Measurements from ENCODE around the gene PTGR3. TPM values are rescaled to one million over a fixed set of nuclear protein-coding genes. Genes with fewer than 3 reads are reported as not detected.

Gene PTGR3
- polyA plus RNA-seq, 1 donor: 46.9 TPM

DNA sequence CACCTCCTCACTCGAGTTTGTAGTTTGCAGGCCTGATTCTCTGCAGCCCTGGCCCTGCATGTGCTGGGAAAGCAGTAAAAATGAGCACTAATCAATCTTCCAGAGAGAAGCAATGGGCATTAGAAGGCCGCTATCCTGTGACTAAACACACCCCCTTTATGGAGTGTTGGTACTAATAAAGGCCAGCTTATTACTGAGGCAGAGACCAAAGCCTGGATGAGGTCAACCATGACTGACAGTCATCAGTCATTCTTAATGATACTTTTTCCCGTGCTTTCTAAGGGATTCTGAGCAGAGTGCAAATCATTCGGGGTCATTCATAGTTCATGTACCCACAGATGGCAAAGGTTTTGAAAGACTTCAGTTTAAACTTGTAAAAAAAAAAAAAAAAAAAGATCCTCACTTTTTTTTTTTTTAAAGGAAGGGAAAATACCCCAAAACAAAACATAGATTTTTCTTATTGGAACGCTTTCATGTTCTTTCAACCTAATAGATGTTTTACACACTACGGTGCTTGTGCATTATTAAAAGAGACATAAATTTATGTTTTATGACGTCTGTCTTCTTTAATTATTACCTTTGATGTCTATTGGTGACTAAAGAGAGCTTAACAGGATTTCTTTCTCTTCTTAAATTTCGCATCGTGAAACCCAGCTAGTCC, 14.9 kb upstream of the PTGR3 start:
- Histone ChIP-seq H3K4me3 (ENCODE audit: low read length) (no peak overlapping the region), H3K36me3 (ENCODE audit: control insufficient read depth, insufficient read depth, low read length) (no peaks in the 10 kb centered on the region), H3K9me3 (ENCODE audit: control insufficient read depth, low read depth, low read length) (no peaks in the 10 kb centered on the region), H3K27ac (ENCODE audit: low read length) (peak overlapping the region; percentile 75), H3K4me1 (ENCODE audit: control insufficient read depth, insufficient read depth, low read length) (peaks cover 86% of the 10 kb centered on the region), H3K27me3 (ENCODE audit: control insufficient read depth, insufficient read depth, low read length) (no peaks in the 10 kb centered on the region)
- DNase-seq: peak; percentile 68 to 86
- 43% methylated on average over 1 of the region's 9 CpGs for WGBS (ENCODE audit: insufficient coverage, low lambda C conversion rate)

DNA sequence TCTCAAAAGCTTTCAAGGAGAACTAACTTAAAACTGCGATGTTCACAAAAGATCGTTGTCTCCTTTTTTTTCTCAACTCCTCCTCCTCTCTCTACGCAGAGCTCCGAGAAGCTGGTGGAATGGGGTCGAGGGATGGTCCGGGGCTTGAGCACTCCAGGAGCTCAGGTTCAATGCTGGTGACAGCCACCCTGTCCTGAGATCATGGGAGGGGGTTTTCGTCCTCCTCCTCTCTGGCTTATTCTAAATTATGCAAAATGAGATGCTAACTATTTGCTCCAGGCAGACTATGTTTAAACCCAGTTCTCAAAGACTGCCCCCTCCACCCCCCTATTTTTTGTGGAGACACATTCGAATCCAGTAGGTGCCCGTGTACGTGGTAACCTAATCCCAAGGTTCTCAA, 13.5 kb upstream of the PTGR3 start:
- no CpG with 5 or more reads among the region's 10 CpGs for WGBS (ENCODE audit: insufficient coverage, low lambda C conversion rate)
- Histone ChIP-seq H3K4me1 (ENCODE audit: control insufficient read depth, insufficient read depth, low read length) (peaks cover 86% of the 10 kb centered on the region), H3K36me3 (ENCODE audit: control insufficient read depth, insufficient read depth, low read length) (no peaks in the 10 kb centered on the region), H3K9me3 (ENCODE audit: control insufficient read depth, low read depth, low read length) (no peaks in the 10 kb centered on the region), H3K4me3 (ENCODE audit: low read length) (no peak overlapping the region), H3K27me3 (ENCODE audit: control insufficient read depth, insufficient read depth, low read length) (no peaks in the 10 kb centered on the region), H3K27ac (ENCODE audit: low read length) (peak overlapping the region; percentile 75)
- DNase-seq: no peak

DNA sequence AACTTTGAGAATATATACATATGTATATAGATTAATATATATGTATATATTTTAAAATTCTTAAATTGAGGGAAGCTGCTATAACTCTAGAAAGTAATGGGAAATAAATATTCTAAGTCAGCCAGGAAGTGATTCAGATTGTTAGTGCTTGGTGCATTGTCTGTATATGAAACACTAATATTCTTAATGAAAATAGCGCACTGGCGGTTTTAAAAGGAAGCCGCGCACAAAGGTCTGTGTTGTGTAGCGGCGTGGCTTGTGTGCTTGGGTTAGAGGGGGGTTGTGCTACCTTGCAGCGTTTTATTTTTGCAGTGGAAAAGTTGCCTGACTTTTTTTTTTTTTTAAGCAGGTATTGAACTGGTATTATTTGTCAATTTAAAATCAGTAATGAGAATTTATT, 13.0 kb upstream of the PTGR3 start:
- H3K4me1 ChIP-seq (ENCODE audit: control insufficient read depth, insufficient read depth, low read length): peaks cover 87% of the 10 kb centered on the region
- DNase-seq: no peak
- H3K9me3 ChIP-seq (ENCODE audit: control insufficient read depth, low read depth, low read length): no peaks in the 10 kb centered on the region
- peak overlapping the region; percentile 90 for H3K27ac ChIP-seq (ENCODE audit: low read length)
- H3K36me3 ChIP-seq (ENCODE audit: control insufficient read depth, insufficient read depth, low read length): no peaks in the 10 kb centered on the region
- H3K27me3 ChIP-seq (ENCODE audit: control insufficient read depth, insufficient read depth, low read length): no peaks in the 10 kb centered on the region
- 40% methylated on average over 1 of the region's 7 CpGs for WGBS (ENCODE audit: insufficient coverage, low lambda C conversion rate)
- no peak overlapping the region for H3K4me3 ChIP-seq (ENCODE audit: low read length)

DNA sequence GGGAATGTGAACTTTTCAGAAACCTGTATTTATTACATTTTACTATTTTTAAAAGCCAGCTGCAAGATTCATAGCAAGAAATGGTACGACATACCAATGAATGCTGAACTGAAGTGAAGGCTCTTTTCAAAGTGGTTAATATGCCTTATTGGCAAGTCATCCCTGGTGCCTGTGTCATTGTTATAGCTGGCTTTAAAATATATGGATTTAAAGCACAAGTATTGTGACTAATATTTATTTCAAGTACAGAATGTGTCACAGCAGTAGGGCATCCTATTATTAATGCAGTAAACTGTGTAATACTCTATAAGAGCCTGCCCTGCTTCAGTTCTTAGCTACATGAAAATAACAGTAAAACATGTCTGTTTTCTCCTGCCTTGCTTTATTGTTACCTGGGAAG, 12.5 kb upstream of the PTGR3 start:
- peak overlapping the region; percentile 90 for H3K27ac ChIP-seq (ENCODE audit: low read length)
- H3K27me3 ChIP-seq (ENCODE audit: control insufficient read depth, insufficient read depth, low read length): no peaks in the 10 kb centered on the region
- no peak overlapping the region for H3K4me3 ChIP-seq (ENCODE audit: low read length)
- H3K36me3 ChIP-seq (ENCODE audit: control insufficient read depth, insufficient read depth, low read length): no peaks in the 10 kb centered on the region
- 100% methylated on average over 1 of the region's 1 CpG for WGBS (ENCODE audit: insufficient coverage, low lambda C conversion rate)
- H3K9me3 ChIP-seq (ENCODE audit: control insufficient read depth, low read depth, low read length): no peaks in the 10 kb centered on the region
- peaks cover 87% of the 10 kb centered on the region for H3K4me1 ChIP-seq (ENCODE audit: control insufficient read depth, insufficient read depth, low read length)
- DNase-seq: no peak

DNA sequence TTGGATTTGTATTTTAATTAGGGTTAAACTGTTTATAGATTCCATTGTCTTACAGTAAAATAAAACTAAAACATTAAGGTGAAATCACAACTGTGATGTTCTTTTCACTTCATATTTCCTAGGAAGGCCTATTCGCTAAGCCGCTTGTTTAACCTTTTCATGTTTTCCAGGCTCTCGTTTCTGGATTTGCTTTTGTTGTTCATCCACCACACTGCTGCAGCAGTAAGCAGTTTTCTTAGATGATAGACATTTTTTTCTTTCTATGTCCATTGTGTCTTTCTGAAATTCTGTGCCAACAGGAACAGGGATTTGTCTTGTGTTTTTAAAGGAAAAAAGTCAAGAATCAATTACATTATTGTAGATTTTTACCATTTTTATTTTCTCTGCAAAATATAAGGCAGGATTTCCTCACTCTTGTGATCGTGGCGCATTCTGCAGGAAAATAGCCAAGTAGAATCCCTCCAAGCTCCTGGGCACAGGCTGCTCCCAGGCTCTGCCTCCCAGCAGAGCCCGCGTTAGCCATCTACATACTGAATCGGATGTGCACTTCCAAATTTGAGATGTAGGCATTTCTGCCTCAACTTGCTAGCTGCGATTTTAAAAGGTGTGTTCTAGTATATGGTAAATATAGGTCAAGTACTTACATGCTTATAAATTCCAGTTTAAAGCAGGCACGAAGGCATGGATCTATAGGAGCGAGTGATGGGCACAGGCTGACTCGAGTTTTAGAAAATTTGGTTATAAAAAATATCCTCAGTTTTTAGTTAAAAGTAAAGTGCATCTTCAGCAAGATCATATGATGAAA, 11.8 kb upstream of the PTGR3 start:
- H3K27me3 ChIP-seq (ENCODE audit: control insufficient read depth, insufficient read depth, low read length): no peaks in the 10 kb centered on the region
- no peak for DNase-seq
- H3K27ac ChIP-seq (ENCODE audit: low read length): peak overlapping the region; percentile 90
- no peaks in the 10 kb centered on the region for H3K36me3 ChIP-seq (ENCODE audit: control insufficient read depth, insufficient read depth, low read length)
- 79% methylated on average over 4 of the region's 12 CpGs for WGBS (ENCODE audit: insufficient coverage, low lambda C conversion rate)
- H3K4me3 ChIP-seq (ENCODE audit: low read length): no peak overlapping the region
- peaks cover 88% of the 10 kb centered on the region for H3K4me1 ChIP-seq (ENCODE audit: control insufficient read depth, insufficient read depth, low read length)
- H3K9me3 ChIP-seq (ENCODE audit: control insufficient read depth, low read depth, low read length): no peaks in the 10 kb centered on the region

DNA sequence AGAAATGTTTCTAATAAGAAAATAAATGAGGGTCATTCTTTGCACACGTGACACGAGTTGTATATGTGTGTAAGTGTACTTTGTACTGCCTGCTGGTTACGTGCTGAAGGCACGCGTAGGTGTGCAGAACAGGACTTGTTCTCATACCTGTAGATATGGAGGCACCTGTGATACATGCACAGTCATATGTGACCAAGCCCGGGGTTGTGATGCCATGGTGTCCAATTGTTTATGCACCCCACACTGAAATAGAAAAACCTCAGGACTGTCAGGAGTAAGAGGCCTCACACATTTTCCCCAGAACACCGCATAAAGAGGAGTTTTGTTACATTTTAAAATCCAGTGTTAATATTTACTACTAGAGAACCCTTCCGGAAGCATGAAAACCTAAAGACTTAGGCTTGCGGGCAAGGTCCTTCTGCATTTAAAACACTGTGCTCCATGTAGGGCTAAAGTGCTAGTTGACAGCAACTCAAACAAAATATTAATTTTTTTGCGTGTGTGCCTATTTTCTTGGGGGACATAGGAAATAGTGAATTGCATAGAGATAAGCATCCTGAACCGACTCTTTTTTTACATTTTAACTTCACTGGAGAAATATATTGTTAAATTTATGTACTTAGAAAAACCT, 10.9 kb upstream of the PTGR3 start:
- 38% methylated on average over 4 of the region's 11 CpGs for WGBS (ENCODE audit: insufficient coverage, low lambda C conversion rate)
- Histone ChIP-seq H3K27me3 (ENCODE audit: control insufficient read depth, insufficient read depth, low read length) (no peaks in the 10 kb centered on the region), H3K36me3 (ENCODE audit: control insufficient read depth, insufficient read depth, low read length) (no peaks in the 10 kb centered on the region), H3K4me1 (ENCODE audit: control insufficient read depth, insufficient read depth, low read length) (peaks cover 87% of the 10 kb centered on the region), H3K9me3 (ENCODE audit: control insufficient read depth, low read depth, low read length) (no peaks in the 10 kb centered on the region), H3K4me3 (ENCODE audit: low read length) (no peak overlapping the region), H3K27ac (ENCODE audit: low read length) (peak overlapping the region; percentile 90)
- DNase-seq: peak; percentile 86 to 93

DNA sequence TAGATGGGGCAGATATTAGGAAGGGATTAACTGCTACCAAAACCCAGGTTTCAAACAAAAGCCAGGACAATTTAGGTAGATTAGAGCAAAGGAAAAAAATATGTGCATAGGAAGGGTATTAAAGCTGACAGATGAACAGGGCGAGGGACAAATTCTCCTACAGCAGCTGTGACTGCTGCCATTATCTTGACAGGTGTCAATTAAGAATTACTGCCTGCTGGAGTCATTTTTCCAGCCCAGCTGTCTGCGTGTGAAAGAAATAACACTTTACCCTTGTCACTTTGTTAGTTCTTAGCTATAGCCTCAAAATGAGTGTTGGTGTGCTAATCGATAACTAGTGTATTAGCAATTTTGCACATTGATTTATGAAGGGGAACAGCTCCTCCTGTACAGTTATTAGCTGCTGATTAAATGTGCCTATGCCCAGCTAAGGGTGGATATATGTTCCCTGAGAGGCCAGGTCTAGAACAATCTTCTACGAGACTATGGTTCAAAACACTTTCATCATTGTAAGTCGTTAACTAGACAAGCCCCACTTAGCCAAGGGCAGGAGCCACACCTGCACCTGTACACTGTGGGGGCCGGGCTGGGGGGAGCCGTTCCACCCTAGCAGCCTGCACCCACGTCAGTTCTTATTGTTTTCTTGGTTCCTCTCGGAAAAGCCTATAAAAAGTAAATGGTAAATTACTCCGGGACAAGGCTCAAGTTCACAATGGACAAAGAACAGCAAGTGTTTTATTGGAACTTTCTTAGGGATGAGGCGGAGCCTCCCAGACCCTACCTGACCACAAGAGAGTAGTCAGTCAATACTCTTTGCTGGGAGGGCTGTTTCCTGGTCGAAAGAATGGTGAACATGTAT, 9.4 kb upstream of the PTGR3 start:
- H3K4me3 ChIP-seq (ENCODE audit: low read length): no peak overlapping the region
- 33% methylated on average over 1 of the region's 12 CpGs for WGBS (ENCODE audit: insufficient coverage, low lambda C conversion rate)
- H3K27me3 ChIP-seq (ENCODE audit: control insufficient read depth, insufficient read depth, low read length): no peaks in the 10 kb centered on the region
- H3K9me3 ChIP-seq (ENCODE audit: control insufficient read depth, low read depth, low read length): no peaks in the 10 kb centered on the region
- H3K36me3 ChIP-seq (ENCODE audit: control insufficient read depth, insufficient read depth, low read length): no peaks in the 10 kb centered on the region
- H3K4me1 ChIP-seq (ENCODE audit: control insufficient read depth, insufficient read depth, low read length): peaks cover 85% of the 10 kb centered on the region
- DNase-seq: peak in 1 of 2 donors; percentile 86
- H3K27ac ChIP-seq (ENCODE audit: low read length): peak overlapping the region; percentile 90

DNA sequence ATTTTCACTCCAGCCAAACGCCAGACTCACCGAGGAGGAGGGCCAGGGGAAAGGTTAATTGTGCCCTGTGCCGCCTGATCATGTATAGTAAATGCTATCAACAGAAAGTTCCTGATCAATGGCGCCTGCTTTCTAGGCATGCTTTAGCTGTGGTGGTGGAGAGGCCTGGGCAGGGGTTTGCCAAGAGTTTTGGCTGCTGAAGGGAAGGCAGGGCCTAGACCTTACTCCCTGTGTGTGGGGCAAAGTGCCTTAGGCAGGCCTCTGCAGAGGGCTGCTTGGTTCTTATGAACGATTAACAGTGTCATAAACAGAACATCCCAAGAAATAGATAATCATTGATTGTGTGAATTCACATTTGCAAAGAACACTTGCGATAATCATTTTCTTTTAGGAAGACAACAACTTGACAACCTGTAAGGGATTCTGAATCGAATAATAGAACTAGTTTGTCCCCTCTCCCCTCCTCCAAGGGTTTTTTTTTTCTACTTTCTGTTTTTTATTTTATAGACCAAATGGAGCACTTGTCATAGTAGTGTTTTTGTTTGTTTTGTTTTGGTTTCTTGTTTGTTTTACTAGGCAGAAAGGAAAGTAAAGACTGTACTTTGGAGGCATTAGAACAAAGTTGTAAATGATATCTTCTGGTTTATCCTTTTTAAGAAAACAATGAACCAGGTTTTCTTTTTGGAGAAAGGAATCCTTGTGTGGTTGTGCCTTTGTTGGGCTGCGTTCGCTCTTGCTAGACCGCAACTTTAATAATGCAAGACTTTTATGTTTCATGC, 8.2 kb upstream of the PTGR3 start:
- DNase-seq: peak in 1 of 2 donors; percentile 72
- 100% methylated on average over 1 of the region's 10 CpGs for WGBS (ENCODE audit: insufficient coverage, low lambda C conversion rate)

DNA sequence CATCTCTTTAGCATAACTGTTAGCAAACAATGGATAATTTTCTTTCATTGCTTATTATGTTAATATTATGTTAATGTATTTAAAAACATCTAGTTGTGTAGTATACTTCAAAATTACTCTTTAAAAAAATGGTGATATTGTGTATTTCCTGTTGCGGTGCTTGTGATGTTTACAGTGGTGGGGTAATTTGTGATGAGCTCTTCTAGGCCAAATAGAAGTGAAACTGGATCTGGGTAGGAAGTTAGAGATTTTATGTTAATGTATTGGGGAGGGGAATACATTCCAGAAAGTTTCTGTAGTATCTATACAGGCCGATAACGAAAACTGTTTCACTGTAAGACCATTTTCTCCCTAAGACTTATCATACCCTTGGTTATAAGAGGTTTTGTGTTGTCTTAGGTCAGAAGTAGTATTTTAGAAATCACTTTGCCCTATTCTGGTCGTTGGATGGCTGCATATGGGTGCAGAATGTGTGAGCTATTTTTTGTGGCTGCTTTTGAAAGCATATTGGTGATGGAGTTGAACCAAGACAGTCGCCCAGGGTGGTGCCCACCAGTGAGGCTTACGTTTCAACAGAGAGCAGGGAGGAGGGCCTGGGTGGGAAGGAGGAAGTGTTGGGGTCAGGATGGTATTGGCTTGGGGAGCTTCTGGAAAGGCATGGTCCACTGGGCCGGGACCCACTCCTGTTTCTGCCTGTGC, 7.4 kb upstream of the PTGR3 start:
- H3K27ac ChIP-seq (ENCODE audit: low read length): peak overlapping the region; percentile 90
- H3K4me1 ChIP-seq (ENCODE audit: control insufficient read depth, insufficient read depth, low read length): peaks cover 71% of the 10 kb centered on the region
- no peak overlapping the region for H3K4me3 ChIP-seq (ENCODE audit: low read length)
- DNase-seq: peak in 1 of 2 donors; percentile 42
- no peaks in the 10 kb centered on the region for H3K9me3 ChIP-seq (ENCODE audit: control insufficient read depth, low read depth, low read length)
- WGBS (ENCODE audit: insufficient coverage, low lambda C conversion rate): no CpG with 5 or more reads among the region's 7 CpGs
- H3K27me3 ChIP-seq (ENCODE audit: control insufficient read depth, insufficient read depth, low read length): no peaks in the 10 kb centered on the region
- H3K36me3 ChIP-seq (ENCODE audit: control insufficient read depth, insufficient read depth, low read length): no peaks in the 10 kb centered on the region

More for the DNA sequence above, 8.2 kb upstream of the PTGR3 start:
- H3K27ac ChIP-seq (ENCODE audit: low read length): peak overlapping the region; percentile 90
- no peak overlapping the region for H3K4me3 ChIP-seq (ENCODE audit: low read length)
- H3K36me3 ChIP-seq (ENCODE audit: control insufficient read depth, insufficient read depth, low read length): no peaks in the 10 kb centered on the region
- no peaks in the 10 kb centered on the region for H3K27me3 ChIP-seq (ENCODE audit: control insufficient read depth, insufficient read depth, low read length)
- H3K4me1 ChIP-seq (ENCODE audit: control insufficient read depth, insufficient read depth, low read length): peaks cover 78% of the 10 kb centered on the region
- no peaks in the 10 kb centered on the region for H3K9me3 ChIP-seq (ENCODE audit: control insufficient read depth, low read depth, low read length)

Data from large intestine (tissue), 3 donors.